ENCODE data around the gene CHGA.

Gene CHGA

DNA sequence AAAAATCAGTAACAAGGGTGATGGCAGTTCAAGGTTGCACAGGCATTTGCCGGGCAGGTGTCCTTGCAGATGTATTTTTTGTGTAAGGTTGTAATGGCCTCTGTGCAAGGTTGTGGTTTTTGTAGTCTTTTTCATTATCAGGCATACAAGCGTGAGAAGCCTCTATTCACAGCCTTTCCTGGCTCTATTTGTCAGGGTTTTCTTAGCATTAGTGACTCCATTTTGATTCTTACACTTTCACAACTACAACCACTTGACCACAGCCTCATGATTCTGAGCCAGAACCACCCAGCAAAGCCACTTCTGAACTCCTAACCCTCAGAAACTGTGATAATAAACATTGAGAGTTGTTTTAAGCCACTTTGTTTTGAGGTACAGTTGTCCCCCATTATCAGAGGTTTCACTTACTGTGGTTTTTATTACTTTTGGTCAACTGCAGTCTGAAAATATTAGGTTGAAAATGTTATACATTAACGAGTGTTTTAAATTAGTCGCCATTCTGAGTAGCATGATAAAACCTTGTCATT lies 27.5 kb upstream of the CHGA start:
- no peak for DNase-seq
- no peak overlapping the region for H3K4me2 ChIP-seq (ENCODE audit: insufficient read depth, low read length)
- no peaks in the 10 kb centered on the region for H3K79me2 ChIP-seq (ENCODE audit: insufficient read depth, low read length)
- H3K27ac ChIP-seq (ENCODE audit: low read length) = no peak overlapping the region
- no peaks in the 10 kb centered on the region for H3K36me3 ChIP-seq (ENCODE audit: insufficient read depth, low read length)
- ATAC-seq (ENCODE audit: insufficient read depth, low read depth) = no peak
- no peak overlapping the region for H3K9ac ChIP-seq (ENCODE audit: low read depth, low read length)
- H3K4me3 ChIP-seq (ENCODE audit: low read depth in 1 of 2, low read length in 2 of 2) = no peak overlapping the region
- peaks cover 3% of the 10 kb centered on the region for H3K27me3 ChIP-seq (ENCODE audit: insufficient read depth, low read length, poor library complexity)
- H3K4me1 ChIP-seq (ENCODE audit: insufficient read depth, low read length) = no peaks in the 10 kb centered on the region
- TF ChIP-seq EZH2 (IDR thresholded peaks at IDR 0.05; ENCODE audit: borderline replicate concordance, low read depth, low read length, severe bottlenecking) (no peak), CTCF (IDR thresholded peaks at IDR 0.05; ENCODE audit: borderline replicate concordance, extremely low read depth, low read length, poor library complexity, severe bottlenecking) (no peak)
- H4K20me1 ChIP-seq (ENCODE audit: insufficient read depth, low read length) = no peaks in the 10 kb centered on the region
- no peak overlapping the region for H2AFZ ChIP-seq (ENCODE audit: low read depth, low read length)
- H3K9me3 ChIP-seq (ENCODE audit: insufficient read depth, low read length, severe bottlenecking) = no peaks in the 10 kb centered on the region

GRCh38 chr14:92897922-92898565 lies 24.9 kb upstream of the CHGA start:
- no peak for ATAC-seq (ENCODE audit: insufficient read depth, low read depth)

GRCh38 chr14:92898566-92899131 lies 24.3 kb upstream of the CHGA start:
- Histone ChIP-seq H3K4me1 (ENCODE audit: insufficient read depth, low read length) (no peaks in the 10 kb centered on the region), H3K36me3 (ENCODE audit: insufficient read depth, low read length) (no peaks in the 10 kb centered on the region), H3K4me3 (ENCODE audit: low read depth in 1 of 2, low read length in 2 of 2) (no peak overlapping the region), H3K9me3 (ENCODE audit: insufficient read depth, low read length, severe bottlenecking) (no peaks in the 10 kb centered on the region), H3K27ac (ENCODE audit: low read length) (no peak overlapping the region), H3K79me2 (ENCODE audit: insufficient read depth, low read length) (no peaks in the 10 kb centered on the region), H4K20me1 (ENCODE audit: insufficient read depth, low read length) (peaks cover 2% of the 10 kb centered on the region; the same call in 1 of the 2 replicates), H3K27me3 (ENCODE audit: insufficient read depth, low read length, poor library complexity) (peaks cover 3% of the 10 kb centered on the region), H2AFZ (ENCODE audit: low read depth, low read length) (no peak overlapping the region), H3K9ac (ENCODE audit: low read depth, low read length) (no peak overlapping the region), H3K4me2 (ENCODE audit: insufficient read depth, low read length) (no peak overlapping the region)
- TF ChIP-seq EZH2 (IDR thresholded peaks at IDR 0.05; ENCODE audit: borderline replicate concordance, low read depth, low read length, severe bottlenecking) = no peak
- no peak for TF ChIP-seq CTCF (IDR thresholded peaks at IDR 0.05; ENCODE audit: borderline replicate concordance, extremely low read depth, low read length, poor library complexity, severe bottlenecking)
- ATAC-seq (ENCODE audit: insufficient read depth, low read depth) = no peak
- no peak for DNase-seq

More at GRCh38 chr14:92897922-92898565, 24.9 kb upstream of the CHGA start:
- Histone ChIP-seq H3K9ac (ENCODE audit: low read depth, low read length) (no peak overlapping the region), H2AFZ (ENCODE audit: low read depth, low read length) (no peak overlapping the region), H4K20me1 (ENCODE audit: insufficient read depth, low read length) (no peaks in the 10 kb centered on the region), H3K4me3 (ENCODE audit: low read depth in 1 of 2, low read length in 2 of 2) (no peak overlapping the region), H3K4me2 (ENCODE audit: insufficient read depth, low read length) (no peak overlapping the region), H3K36me3 (ENCODE audit: insufficient read depth, low read length) (no peaks in the 10 kb centered on the region), H3K27me3 (ENCODE audit: insufficient read depth, low read length, poor library complexity) (peaks cover 3% of the 10 kb centered on the region), H3K4me1 (ENCODE audit: insufficient read depth, low read length) (no peaks in the 10 kb centered on the region), H3K9me3 (ENCODE audit: insufficient read depth, low read length, severe bottlenecking) (no peaks in the 10 kb centered on the region), H3K79me2 (ENCODE audit: insufficient read depth, low read length) (no peaks in the 10 kb centered on the region), H3K27ac (ENCODE audit: low read length) (no peak overlapping the region)
- no peak for DNase-seq
- no peak for TF ChIP-seq CTCF (IDR thresholded peaks at IDR 0.05; ENCODE audit: borderline replicate concordance, extremely low read depth, low read length, poor library complexity, severe bottlenecking)
- TF ChIP-seq EZH2 (IDR thresholded peaks at IDR 0.05; ENCODE audit: borderline replicate concordance, low read depth, low read length, severe bottlenecking) = no peak

Data from DND-41 (cell line).